Breast epithelium (tissue), 3 donors: ENCODE data around the gene SLC35E2B.
"Not testable (repeated sequence)": the region's sequence is repeated elsewhere in the genome, so short reads cannot be mapped to it uniquely, and the experiment has no call there.

Source experiments
- POLR2A ChIP-seq: fragments of 450-650 bp; IDR thresholded peaks from one replicate; pipeline ENCODE4 v1.6.1; 2016; ENCODE audit warnings: antibody characterized with exemption, mild to moderate bottlenecking, moderate library complexity
- TF ChIP-seq, protein P1 (sequence below), 3 donors: fragments of 450-650 bp; IDR thresholded peaks; one replicate each; pipeline ENCODE4 v1.5.1; 2016 to 2017; ENCODE audit warnings: antibody characterized with exemption in 3 of 3, mild to moderate bottlenecking in 3 of 3, moderate library complexity in 3 of 3

DNA sequence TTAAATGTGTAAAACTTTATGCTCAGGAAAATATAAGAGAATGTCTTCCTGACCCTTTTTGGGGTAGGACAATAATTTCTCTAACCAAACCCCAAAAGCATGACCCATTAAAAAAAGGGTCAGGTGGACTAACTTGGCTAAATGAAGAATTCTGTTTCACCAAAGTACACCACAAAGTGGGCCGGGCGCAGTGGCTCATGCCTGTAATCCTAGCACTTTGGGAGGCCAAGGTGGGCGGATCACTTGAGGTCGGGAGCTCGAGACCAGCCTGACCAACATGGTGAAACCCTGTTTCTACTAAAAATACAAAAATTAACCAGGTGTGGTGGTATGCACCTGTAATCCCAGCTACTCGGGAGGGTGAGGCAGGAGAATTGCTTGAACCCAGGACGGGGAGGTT lies 3.1 kb downstream of the SLC35E2B start:
- not testable (repeated sequence) for TF ChIP-seq POLR2A
- TF ChIP-seq, protein P1, sequence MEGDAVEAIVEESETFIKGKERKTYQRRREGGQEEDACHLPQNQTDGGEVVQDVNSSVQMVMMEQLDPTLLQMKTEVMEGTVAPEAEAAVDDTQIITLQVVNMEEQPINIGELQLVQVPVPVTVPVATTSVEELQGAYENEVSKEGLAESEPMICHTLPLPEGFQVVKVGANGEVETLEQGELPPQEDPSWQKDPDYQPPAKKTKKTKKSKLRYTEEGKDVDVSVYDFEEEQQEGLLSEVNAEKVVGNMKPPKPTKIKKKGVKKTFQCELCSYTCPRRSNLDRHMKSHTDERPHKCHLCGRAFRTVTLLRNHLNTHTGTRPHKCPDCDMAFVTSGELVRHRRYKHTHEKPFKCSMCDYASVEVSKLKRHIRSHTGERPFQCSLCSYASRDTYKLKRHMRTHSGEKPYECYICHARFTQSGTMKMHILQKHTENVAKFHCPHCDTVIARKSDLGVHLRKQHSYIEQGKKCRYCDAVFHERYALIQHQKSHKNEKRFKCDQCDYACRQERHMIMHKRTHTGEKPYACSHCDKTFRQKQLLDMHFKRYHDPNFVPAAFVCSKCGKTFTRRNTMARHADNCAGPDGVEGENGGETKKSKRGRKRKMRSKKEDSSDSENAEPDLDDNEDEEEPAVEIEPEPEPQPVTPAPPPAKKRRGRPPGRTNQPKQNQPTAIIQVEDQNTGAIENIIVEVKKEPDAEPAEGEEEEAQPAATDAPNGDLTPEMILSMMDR (IDR thresholded peaks at IDR 0.05): not testable (repeated sequence)
